ENCODE data around the gene LRRC72.
"Not testable (repeated sequence)": the region's sequence is repeated elsewhere in the genome, so short reads cannot be mapped to it uniquely, and the experiment has no call there.

LRRC72 gene

GRCh38 chr7:16526742-16527540 lies at the start of gene LRRC72:
TSS of gene LRRC72 (plus strand) at chr7:16526825. CDS start at chr7:16526953, 128 bp downstream.
- no peak for DNase-seq

- no peak for DNase-seq
Observed at GRCh38 chr7:16479161-16479560, 47.5 kb upstream of the LRRC72 start.

- peak; percentile 7 for DNase-seq
Observed at GRCh38 chr7:16479591-16479990, 47.0 kb upstream of the LRRC72 start.

GRCh38 chr7:16484453-16485158 lies 42.0 kb upstream of the LRRC72 start:
- no peak for DNase-seq

GRCh38 chr7:16491148-16491547 lies 35.5 kb upstream of the LRRC72 start:
- no peak for DNase-seq

- no peak for DNase-seq
Observed at GRCh38 chr7:16492513-16493062, 34.0 kb upstream of the LRRC72 start.

GRCh38 chr7:16493266-16493665 lies 33.4 kb upstream of the LRRC72 start:
- DNase-seq: no peak

- no peak for DNase-seq
Observed at GRCh38 chr7:16494551-16494950, 32.1 kb upstream of the LRRC72 start.

- no peak for DNase-seq
Observed at GRCh38 chr7:16494955-16495719, 31.5 kb upstream of the LRRC72 start.

GRCh38 chr7:16498122-16498521 lies 28.5 kb upstream of the LRRC72 start:
- DNase-seq: no peak

GRCh38 chr7:16502303-16502702 lies 24.3 kb upstream of the LRRC72 start:
- no peak for DNase-seq

- DNase-seq: no peak
Observed at GRCh38 chr7:16504019-16504418, 22.6 kb upstream of the LRRC72 start.

GRCh38 chr7:16506422-16506821 lies 20.2 kb upstream of the LRRC72 start:
- DNase-seq: not testable (repeated sequence)

GRCh38 chr7:16509829-16510228 lies 16.8 kb upstream of the LRRC72 start:
- no peak for DNase-seq

GRCh38 chr7:16511314-16511713 lies 15.3 kb upstream of the LRRC72 start:
- no peak for DNase-seq

- DNase-seq: no peak
Observed at GRCh38 chr7:16512097-16512496, 14.5 kb upstream of the LRRC72 start.

GRCh38 chr7:16514271-16514670 lies 12.4 kb upstream of the LRRC72 start:
- DNase-seq: no peak

- DNase-seq: no peak
Observed at GRCh38 chr7:16514729-16515128, 11.9 kb upstream of the LRRC72 start.

GRCh38 chr7:16515785-16516685 lies 10.6 kb upstream of the LRRC72 start:
- DNase-seq: no peak

GRCh38 chr7:16519985-16520384 lies 6.6 kb upstream of the LRRC72 start:
- DNase-seq: not testable (repeated sequence)

GRCh38 chr7:16524332-16524731 lies 2.3 kb upstream of the LRRC72 start:
- DNase-seq: no peak

- no peak for DNase-seq
Observed at GRCh38 chr7:16528520-16528919, 1.9 kb downstream of the LRRC72 start.
